IMR-90 (cell line): ENCODE results near the gene STRA6.

Source experiments
- CTCF ChIP-seq: conservative IDR thresholded peaks from 2 replicates; pipeline ENCODE4 v1.5.1; 2012; ENCODE audit warnings: mild to moderate bottlenecking, low read depth, low read length, improper control_type of control experiment
- POLR2A ChIP-seq: IDR thresholded peaks from 2 replicates; pipeline ENCODE4 v1.6.1; 2012; ENCODE audit warnings: mild to moderate bottlenecking, low read depth, low read length
- RCOR1 ChIP-seq: IDR thresholded peaks from 2 replicates; pipeline ENCODE4 v1.6.1; 2012; ENCODE audit warnings: mild to moderate bottlenecking, low read length, improper control_type of control experiment; ENCODE audit not compliant: insufficient replicate concordance
- USF2 ChIP-seq: fragments of 150-350 bp; IDR thresholded peaks from 2 replicates; pipeline ENCODE4 v1.6.1; 2017; ENCODE audit warnings: mild to moderate bottlenecking, antibody characterized with exemption, low read length, low read depth

- TF ChIP-seq CTCF: no peak
- TF ChIP-seq USF2: no peak
- TF ChIP-seq POLR2A: no peak
- TF ChIP-seq RCOR1: no peak
Measured at GRCh38 chr15:74168711-74169126, 33.9 kb downstream of the STRA6 start.
